Ovary (tissue), 9 donors: ENCODE results near the gene AMOTL2. TPM values are rescaled to one million over a fixed set of nuclear protein-coding genes. Genes with fewer than 3 reads are reported as not detected.

Experiments
- DNase-seq, 5 donors: peaks; one replicate each; pipeline ENCODE4 v3.0.0-alpha.2; 2019 to 2020
- H3K27ac ChIP-seq, 2 donors: fragments of 200-600 bp; one replicate each; pipeline versions ENCODE4 v1.5.1 to v1.8.0; 2019 to 2022
- H3K27me3 ChIP-seq: fragments of 200-600 bp; one replicate; pipeline ENCODE4 v1.8.0; 2022
- H3K36me3 ChIP-seq: fragments of 200-600 bp; sonication (generic); one replicate; pipeline ENCODE4 v1.5.1; 2019
- H3K4me1 ChIP-seq: one replicate; pipeline ENCODE4 v1.8.1; 2013; ENCODE audit warnings: mild to moderate bottlenecking, moderate library complexity; ENCODE audit not compliant: insufficient read depth
- H3K4me3 ChIP-seq: fragments of 200-600 bp; sonication (generic); one replicate; pipeline ENCODE4 v1.5.1; 2017
- H3K9me3 ChIP-seq, 2 donors: fragments of 200-600 bp in 1 of 2; sonication (generic) in 1 of 2; one replicate each; pipeline versions ENCODE4 v1.5.1 to v1.8.1; 2013 to 2019; ENCODE audit warnings: mild to moderate bottlenecking in 1 of 2, moderate library complexity in 1 of 2
- EP300 ChIP-seq: sonication (generic); formaldehyde crosslinking; IDR thresholded peaks from one replicate; pipeline ENCODE4 v1.6.1; 2017; ENCODE audit warnings: antibody characterized with exemption
- POLR2A ChIP-seq: fragments of 450-650 bp; IDR thresholded peaks from one replicate; pipeline ENCODE4 v1.6.1; 2017; ENCODE audit warnings: antibody characterized with exemption, mild to moderate bottlenecking, moderate library complexity
- WGBS, 3 donors: extraction: QIAGEN DNeasy Blood & Tissue Kit in 1 of 3; methylation state at CpG; one replicate each; pipeline versions ENCODE4 v1.1.5 to v1.1.7; 2013 to 2017; 5-methylcytosine and 5-hydroxymethylcytosine counted together
- intact Hi-C, 4 donors: fragments of 100-400 bp; cut with DNase I; formaldehyde crosslinking; loops; one replicate each; pipeline versions ENCODE4 v1.11.0 to v1.15.1; 2022 to 2023
- polyA plus RNA-seq, 2 donors: library from polyadenylated mRNA; stranded (reverse); fragments of 200-250 nt in 1 of 2; fragments of 350-450 nt in 1 of 2; fragmentation: Illumina TruSeq in 1 of 2; extraction: RNeasy Lipid Tissue Mini Kit (QIAGEN cat#74804) in 1 of 2; gene quantifications; one replicate each; pipeline ENCODE4 v1.2.3, GENCODE V29; 2013 to 2014
- total RNA-seq, 7 donors: library from RNA; depleted of rRNA in 2 of 7; stranded (reverse); fragments of >200 nt in 2 of 7; fragmentation: NEBNext Ultra II Directional in 3 of 7; extraction: Animal tissue kit (Norgen Biotek cat#: 25700) in 3 of 7; gene quantifications; one replicate each; pipeline versions ENCODE4 v1.1.0 to v1.2.4, GENCODE V29; 2016 to 2023
- TF ChIP-seq, protein P1 (sequence below), 3 donors: fragments of 450-650 bp in 2 of 3; fragments of 200-600 bp in 1 of 3; IDR thresholded peaks; one replicate each; pipeline versions ENCODE4 v1.5.1 to v1.8.0; 2016 to 2022; ENCODE audit warnings: antibody characterized with exemption in 3 of 3, mild to moderate bottlenecking in 1 of 3
- donor health status: DM: no; HTN: no; CAD: no; lungs with moderate emphysema.
- donor health status: DM: no; HTN: no; CAD: no.
- donor health status: Bipolar disorder and iron deficiency.
- donor health status: DM: yes; HTN: yes; CAD: no.
- donor health status: DM: no; HTN: no; CAD: no.
- donor health status: DM: yes; HTN: yes; CAD: no.

Gene AMOTL2
- total and polyA plus RNA-seq, 9 donors, result 20.5 to 60.4 (median 42.4) TPM

DNA sequence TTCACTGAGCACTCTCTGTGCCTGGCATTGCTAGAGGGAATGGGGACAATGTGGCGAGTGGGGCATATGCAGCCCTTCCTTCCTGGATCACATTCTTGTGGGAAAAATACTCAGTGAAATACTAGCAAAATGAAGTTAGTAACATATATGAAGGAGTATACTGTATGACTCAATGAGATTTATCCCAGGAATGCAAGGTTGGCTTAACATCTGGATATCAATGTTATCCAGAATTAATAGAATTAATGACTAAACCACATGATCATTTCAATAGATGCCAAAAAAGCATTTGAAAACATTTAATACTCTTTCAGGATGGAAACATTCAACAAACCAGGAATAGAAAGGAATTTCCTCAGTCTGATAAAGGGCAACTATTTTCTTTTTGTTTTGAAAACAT lies 27.5 kb downstream of the AMOTL2 start:
- intact Hi-C loops, result no loop called here
- no peak overlapping the region for H3K27ac ChIP-seq
- H3K36me3 ChIP-seq, result no peaks in the 10 kb centered on the region
- no peaks in the 10 kb centered on the region for H3K4me1 ChIP-seq
- no peaks in the 10 kb centered on the region for H3K9me3 ChIP-seq
- no peak for TF ChIP-seq EP300
- TF ChIP-seq POLR2A, result no peak
- TF ChIP-seq, protein P1, sequence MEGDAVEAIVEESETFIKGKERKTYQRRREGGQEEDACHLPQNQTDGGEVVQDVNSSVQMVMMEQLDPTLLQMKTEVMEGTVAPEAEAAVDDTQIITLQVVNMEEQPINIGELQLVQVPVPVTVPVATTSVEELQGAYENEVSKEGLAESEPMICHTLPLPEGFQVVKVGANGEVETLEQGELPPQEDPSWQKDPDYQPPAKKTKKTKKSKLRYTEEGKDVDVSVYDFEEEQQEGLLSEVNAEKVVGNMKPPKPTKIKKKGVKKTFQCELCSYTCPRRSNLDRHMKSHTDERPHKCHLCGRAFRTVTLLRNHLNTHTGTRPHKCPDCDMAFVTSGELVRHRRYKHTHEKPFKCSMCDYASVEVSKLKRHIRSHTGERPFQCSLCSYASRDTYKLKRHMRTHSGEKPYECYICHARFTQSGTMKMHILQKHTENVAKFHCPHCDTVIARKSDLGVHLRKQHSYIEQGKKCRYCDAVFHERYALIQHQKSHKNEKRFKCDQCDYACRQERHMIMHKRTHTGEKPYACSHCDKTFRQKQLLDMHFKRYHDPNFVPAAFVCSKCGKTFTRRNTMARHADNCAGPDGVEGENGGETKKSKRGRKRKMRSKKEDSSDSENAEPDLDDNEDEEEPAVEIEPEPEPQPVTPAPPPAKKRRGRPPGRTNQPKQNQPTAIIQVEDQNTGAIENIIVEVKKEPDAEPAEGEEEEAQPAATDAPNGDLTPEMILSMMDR (IDR thresholded peaks at IDR 0.05), result no peak
- H3K27me3 ChIP-seq, result no peaks in the 10 kb centered on the region
- no peak overlapping the region for H3K4me3 ChIP-seq
- no peak for DNase-seq
- WGBS, 3 donors, result 0 to 46% (median 42%) methylated on average over 1 of the region's 1 CpG

DNA sequence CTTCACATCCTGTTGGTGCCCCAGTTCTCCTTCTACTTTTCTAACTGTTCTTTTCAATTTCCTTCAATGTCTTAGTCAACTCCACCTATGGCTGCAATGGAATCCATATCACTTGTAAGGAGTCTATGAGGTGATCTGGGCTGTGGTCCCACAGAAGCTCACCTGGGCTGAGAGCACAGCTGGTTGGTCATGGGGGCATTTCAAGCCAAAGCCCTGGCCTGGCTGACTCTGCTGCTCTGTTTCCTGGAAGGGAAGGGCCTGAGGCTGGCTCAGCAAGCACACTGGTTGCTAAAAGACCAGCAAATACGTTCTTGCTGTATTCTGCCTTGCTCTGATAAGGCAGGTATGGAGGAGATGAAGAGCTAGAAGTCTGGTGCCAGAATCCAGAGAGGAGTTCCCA lies 29.0 kb downstream of the AMOTL2 start:
- no peaks in the 10 kb centered on the region for H3K27me3 ChIP-seq
- 68 to 100% (median 70%) methylated on average over 1 of the region's 1 CpG for WGBS, 3 donors
- intact Hi-C loops, result no loop called here
- no peaks in the 10 kb centered on the region for H3K9me3 ChIP-seq
- H3K4me3 ChIP-seq, result no peak overlapping the region
- H3K36me3 ChIP-seq, result no peaks in the 10 kb centered on the region
- H3K27ac ChIP-seq, result no peak overlapping the region
- DNase-seq, result no peak
- TF ChIP-seq POLR2A (no peak), EP300 (no peak)
- TF ChIP-seq, protein P1 (IDR thresholded peaks at IDR 0.05), result no peak
- H3K4me1 ChIP-seq, result no peaks in the 10 kb centered on the region

DNA sequence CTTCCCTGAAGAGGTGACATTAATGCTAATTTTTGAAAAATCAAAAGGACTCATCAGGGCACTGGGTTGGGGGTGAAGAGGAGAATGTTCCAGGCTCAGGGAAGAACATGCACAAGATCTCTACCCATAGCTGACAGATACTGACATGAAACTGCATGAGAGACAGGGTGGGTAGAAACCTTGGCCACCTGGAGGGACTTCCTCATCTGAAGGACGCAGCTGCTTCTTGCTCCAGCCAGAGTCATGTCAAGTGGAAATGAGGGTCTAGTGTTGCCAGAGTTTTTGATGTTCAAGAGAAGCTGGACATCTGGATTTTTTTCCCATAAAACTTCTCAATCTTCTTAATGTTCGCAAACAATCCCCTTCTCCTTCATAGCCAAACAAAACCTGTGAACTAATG lies 29.7 kb downstream of the AMOTL2 start:
- Histone ChIP-seq H3K27me3 (no peaks in the 10 kb centered on the region), H3K27ac (no peak overlapping the region), H3K9me3 (no peaks in the 10 kb centered on the region), H3K36me3 (no peaks in the 10 kb centered on the region), H3K4me3 (no peak overlapping the region), H3K4me1 (no peaks in the 10 kb centered on the region)
- TF ChIP-seq POLR2A, result no peak
- TF ChIP-seq EP300, result no peak
- TF ChIP-seq, protein P1 (IDR thresholded peaks at IDR 0.05), result no peak
- 85 to 93% (median 89%) methylated on average over 2 of the region's 2 CpGs for WGBS, 3 donors
- intact Hi-C loops, result no loop called here
- no peak for DNase-seq

DNA sequence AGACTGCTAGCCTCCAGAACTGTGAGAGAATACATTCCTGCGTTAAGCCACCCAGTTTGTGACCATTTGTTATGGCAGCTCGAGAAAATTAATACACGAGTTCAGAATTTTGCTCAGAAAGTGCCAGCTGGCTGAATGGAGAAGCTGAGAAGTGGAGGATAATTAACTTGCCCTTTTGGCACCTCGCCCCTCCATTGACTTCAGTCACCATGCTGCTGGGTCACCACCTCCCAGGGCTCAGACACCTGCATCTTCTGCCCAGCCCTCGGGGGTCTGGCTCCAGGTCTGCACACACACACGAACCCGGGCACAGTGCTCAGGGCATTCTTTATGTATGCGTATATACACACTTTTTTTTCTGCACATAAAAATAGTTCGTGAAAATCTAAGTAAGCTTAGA lies 32.0 kb downstream of the AMOTL2 start:
- Histone ChIP-seq H3K4me3 (no peak overlapping the region), H3K27me3 (no peaks in the 10 kb centered on the region), H3K9me3 (no peaks in the 10 kb centered on the region), H3K36me3 (no peaks in the 10 kb centered on the region), H3K4me1 (no peaks in the 10 kb centered on the region), H3K27ac (no peak overlapping the region)
- TF ChIP-seq POLR2A (no peak), EP300 (no peak)
- TF ChIP-seq, protein P1 (IDR thresholded peaks at IDR 0.05), result no peak
- intact Hi-C loops, result no loop called here
- DNase-seq, result no peak
- WGBS, 3 donors, result 95% methylated on average over 9 of the region's 9 CpGs

DNA sequence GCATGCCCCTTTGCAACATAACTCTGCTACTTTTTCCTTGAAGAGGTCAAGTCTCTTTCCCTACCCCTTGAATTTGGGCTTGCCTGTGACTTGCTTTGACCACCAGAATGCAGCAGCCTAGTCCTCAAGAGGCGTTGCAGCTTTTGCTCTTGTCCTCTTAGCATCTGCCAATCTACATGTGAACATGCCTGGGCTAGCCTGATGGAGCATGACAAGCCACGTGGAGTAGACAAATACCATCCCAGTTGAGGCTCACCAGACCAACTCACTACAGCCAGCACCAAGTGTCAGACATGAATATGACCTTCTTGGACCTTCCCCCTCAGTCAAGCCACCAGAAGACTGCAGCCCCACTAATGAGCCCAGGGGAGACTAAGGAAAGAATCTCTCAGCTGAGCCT lies 32.9 kb downstream of the AMOTL2 start:
- H3K27me3 ChIP-seq, result no peaks in the 10 kb centered on the region
- 89 to 94% (median 90%) methylated on average over 2 of the region's 2 CpGs for WGBS, 3 donors
- no peak overlapping the region for H3K4me3 ChIP-seq
- no peaks in the 10 kb centered on the region for H3K4me1 ChIP-seq
- no peak overlapping the region for H3K27ac ChIP-seq
- no peak for TF ChIP-seq POLR2A
- TF ChIP-seq, protein P1 (IDR thresholded peaks at IDR 0.05), result no peak
- TF ChIP-seq EP300, result no peak
- no peak for DNase-seq
- H3K36me3 ChIP-seq, result no peaks in the 10 kb centered on the region
- no peaks in the 10 kb centered on the region for H3K9me3 ChIP-seq
- intact Hi-C loops, result no loop called here
